ENCODE measurements around the gene MMD.

GRCh38 chr17:55458978-55459377, 37.3 kb upstream of the MMD start:
- no peak for TF ChIP-seq RAD21 (conservative IDR thresholded peaks at IDR 0.05)
- TF ChIP-seq CTCF (IDR thresholded peaks at IDR 0.05; ENCODE audit: poor library complexity, severe bottlenecking): no peak
